WTC11 (cell line): ENCODE results near the gene RAMACL. TPM values are rescaled to one million over a fixed set of nuclear protein-coding genes. Genes with fewer than 3 reads are reported as not detected.
A peak's percentile ranks its signal among the peaks of the same experiment; 100 is the strongest.

ENCODE experiments used
- ATAC-seq: fragments of 200-7000 bp; cut with Tn5 transposase; 2 replicates; pipeline ENCODE4 v1.10.0; 2021; ENCODE audit warnings: mild to moderate bottlenecking, moderate library complexity
- CTCF ChIA-PET: fragments of 300-600 bp; sonication (Branson Sonifier 250); formaldehyde crosslinking; loops from one replicate; lab custom pipeline; 2021; ENCODE audit warnings: antibody characterized with exemption; lab: Charles Lee
- POLR2A ChIA-PET: fragments of 350-600 bp; sonication (Branson Sonifier 250); formaldehyde crosslinking; loops from one replicate; lab custom pipeline; 2021; ENCODE audit warnings: antibody characterized with exemption; lab: Charles Lee
- DNase-seq: peaks from one replicate; pipeline ENCODE4 v3.0.0; 2021; ENCODE audit warnings: low spot score
- H3K27ac Mint-ChIP-seq: 2 replicates; pipeline ENCODE4 v1.8.0; 2021; ENCODE audit warnings: mixed read lengths
- H3K27me3 Mint-ChIP-seq: 2 replicates; pipeline ENCODE4 v1.8.0; 2021; ENCODE audit warnings: low read depth, mild to moderate bottlenecking, moderate library complexity, mixed read lengths
- H3K36me3 Mint-ChIP-seq: 2 replicates; pipeline ENCODE4 v1.8.0; 2021; ENCODE audit warnings: mixed read lengths
- H3K4me1 Mint-ChIP-seq: 2 replicates; pipeline ENCODE4 v1.8.0; 2022; ENCODE audit warnings: mixed read lengths
- H3K4me3 Mint-ChIP-seq: 2 replicates; pipeline ENCODE4 v1.8.0; 2021; ENCODE audit warnings: mild to moderate bottlenecking, moderate library complexity, mixed read lengths
- H3K9me3 Mint-ChIP-seq: 2 replicates; pipeline ENCODE4 v1.8.0; 2021; ENCODE audit warnings: mixed read lengths
- EMX1 ChIP-seq: fragments of 250-450 bp; sonication (Bioruptor Pico); IDR thresholded peaks from 2 replicates; pipeline ENCODE4 v1.8.0; 2021; ENCODE audit warnings: mild to moderate bottlenecking
- FOXP1 ChIP-seq: sonication (generic); formaldehyde crosslinking; IDR thresholded peaks from 2 replicates; pipeline ENCODE4 v1.8.0; 2022; ENCODE audit warnings: missing genetic modification reagents, mild to moderate bottlenecking, moderate library complexity, borderline replicate concordance
- GRHL2 ChIP-seq: fragments of 250-450 bp; sonication (Bioruptor Pico); IDR thresholded peaks from 2 replicates; pipeline ENCODE4 v1.8.0; 2022; ENCODE audit warnings: mild to moderate bottlenecking, moderate library complexity; ENCODE audit not compliant: insufficient replicate concordance, severe bottlenecking
- GTF2I ChIP-seq: fragments of 250-450 bp; sonication (Bioruptor Pico); conservative IDR thresholded peaks from 2 replicates; pipeline ENCODE4 v1.4.0; 2021; ENCODE audit warnings: mild to moderate bottlenecking
- JAZF1 ChIP-seq: fragments of 250-450 bp; sonication (Bioruptor Pico); IDR thresholded peaks from 2 replicates; pipeline ENCODE4 v1.9.0; 2021; ENCODE audit warnings: moderate library complexity, mild to moderate bottlenecking, inconsistent platforms
- JUN ChIP-seq: sonication (generic); formaldehyde crosslinking; IDR thresholded peaks from 2 replicates; pipeline ENCODE4 v1.8.0; 2023; ENCODE audit warnings: mild to moderate bottlenecking, missing genetic modification reagents
- NFE2L1 ChIP-seq: sonication (generic); formaldehyde crosslinking; IDR thresholded peaks from 2 replicates; pipeline ENCODE4 v1.8.1; 2023; ENCODE audit warnings: missing genetic modification reagents
- NFYB ChIP-seq: sonication (generic); formaldehyde crosslinking; conservative IDR thresholded peaks from 2 replicates; pipeline ENCODE4 v1.8.0; 2022; ENCODE audit warnings: low read depth, missing genetic modification reagents
- TEAD1 ChIP-seq: sonication (generic); formaldehyde crosslinking; IDR thresholded peaks from 2 replicates; pipeline ENCODE4 v1.8.0; 2022; ENCODE audit warnings: mild to moderate bottlenecking, missing genetic modification reagents
- TEAD4 ChIP-seq: sonication (generic); formaldehyde crosslinking; IDR thresholded peaks from 2 replicates; pipeline ENCODE4 v1.8.0; 2022; ENCODE audit warnings: mild to moderate bottlenecking, missing genetic modification reagents
- ZNF396 ChIP-seq: fragments of 250-450 bp; sonication (Bioruptor Pico); IDR thresholded peaks from 2 replicates; pipeline ENCODE4 v1.8.0; 2021; ENCODE audit warnings: mild to moderate bottlenecking, moderate library complexity, borderline replicate concordance
- ZNF671 ChIP-seq: fragments of 250-450 bp; sonication (Bioruptor Pico); IDR thresholded peaks from 2 replicates; pipeline ENCODE4 v1.8.0; 2021; ENCODE audit warnings: mild to moderate bottlenecking
- total RNA-seq: library from RNA; stranded (reverse); gene quantifications from 3 replicates; pipeline ENCODE4 v1.2.3, GENCODE V29; 2021
- TF ChIP-seq, protein P1 (sequence below): sonication (generic); formaldehyde crosslinking; IDR thresholded peaks from 2 replicates; pipeline ENCODE4 v1.8.0; 2022; ENCODE audit warnings: mild to moderate bottlenecking, missing genetic modification reagents
- TF ChIP-seq, protein P2 (sequence below): sonication (generic); formaldehyde crosslinking; IDR thresholded peaks from 2 replicates; pipeline ENCODE4 v1.8.1; 2023; ENCODE audit warnings: mild to moderate bottlenecking, missing genetic modification reagents
- TF ChIP-seq, protein P3 (sequence below): fragments of 250-450 bp; sonication (Bioruptor Pico); conservative IDR thresholded peaks from 2 replicates; pipeline ENCODE4 v1.9.0; 2021; ENCODE audit warnings: mild to moderate bottlenecking
- TF ChIP-seq, protein P4 (sequence below): sonication (generic); formaldehyde crosslinking; IDR thresholded peaks from 2 replicates; pipeline ENCODE4 v1.8.0; 2023; ENCODE audit warnings: mild to moderate bottlenecking, missing genetic modification reagents
- TF ChIP-seq, protein P5 (sequence below): fragments of 200-600 bp; IDR thresholded peaks from 2 replicates; pipeline ENCODE4 v1.8.0; 2022; ENCODE audit warnings: antibody characterized with exemption

Gene RAMACL
- total RNA-seq, 1 experiment from 2014 or later, result 0.79 TPM

DNA sequence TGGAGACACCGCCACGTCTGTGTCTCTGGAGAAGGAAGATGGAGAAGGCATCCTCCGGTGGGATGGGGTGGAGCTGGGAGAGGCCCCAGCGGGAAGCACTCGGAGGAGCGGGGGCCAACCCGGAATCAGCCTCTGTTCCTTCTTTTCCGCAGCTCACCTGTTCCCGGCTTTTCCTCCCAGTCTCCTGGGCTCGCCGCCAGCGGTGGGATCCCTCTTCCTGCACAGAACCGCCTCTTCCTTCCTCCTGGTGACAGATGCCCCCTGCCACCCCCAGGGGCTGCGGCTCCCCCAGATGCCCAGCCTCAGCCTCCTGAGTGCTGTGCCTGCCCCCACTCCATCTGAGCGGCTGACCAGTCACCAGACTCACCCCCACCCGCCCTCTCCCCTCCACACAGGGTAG, 23.3 kb downstream of the RAMACL start:
- ATAC-seq (no peak), DNase-seq (no peak)
- Mint-ChIP-seq H3K27ac (0 out of 2 replicates have a peak overlapping the region, but pooled peaks have one; percentile 26), H3K4me3 (no peak overlapping the region), H3K27me3 (no peaks in the 10 kb centered on the region), H3K9me3 (peaks cover 5% of the 10 kb centered on the region), H3K36me3 (no peaks in the 10 kb centered on the region), H3K4me1 (peaks cover 36% of the 10 kb centered on the region)
- POLR2A ChIA-PET, result no interaction called here
- TF ChIP-seq JAZF1 (CRISPR knock-in tag) (no peak), EMX1 (CRISPR knock-in tag) (no peak), JUN (no peak), GTF2I (no peak), TEAD1 (CRISPR knock-in tag) (no peak), TEAD4 (CRISPR knock-in tag) (no peak), ZNF396 (CRISPR knock-in tag) (no peak), ZNF671 (CRISPR knock-in tag) (no peak), NFYB (CRISPR knock-in tag) (no peak), NFE2L1 (CRISPR knock-in tag) (no peak), FOXP1 (CRISPR knock-in tag) (no peak), GRHL2 (no peak)
- TF ChIP-seq, protein P1, sequence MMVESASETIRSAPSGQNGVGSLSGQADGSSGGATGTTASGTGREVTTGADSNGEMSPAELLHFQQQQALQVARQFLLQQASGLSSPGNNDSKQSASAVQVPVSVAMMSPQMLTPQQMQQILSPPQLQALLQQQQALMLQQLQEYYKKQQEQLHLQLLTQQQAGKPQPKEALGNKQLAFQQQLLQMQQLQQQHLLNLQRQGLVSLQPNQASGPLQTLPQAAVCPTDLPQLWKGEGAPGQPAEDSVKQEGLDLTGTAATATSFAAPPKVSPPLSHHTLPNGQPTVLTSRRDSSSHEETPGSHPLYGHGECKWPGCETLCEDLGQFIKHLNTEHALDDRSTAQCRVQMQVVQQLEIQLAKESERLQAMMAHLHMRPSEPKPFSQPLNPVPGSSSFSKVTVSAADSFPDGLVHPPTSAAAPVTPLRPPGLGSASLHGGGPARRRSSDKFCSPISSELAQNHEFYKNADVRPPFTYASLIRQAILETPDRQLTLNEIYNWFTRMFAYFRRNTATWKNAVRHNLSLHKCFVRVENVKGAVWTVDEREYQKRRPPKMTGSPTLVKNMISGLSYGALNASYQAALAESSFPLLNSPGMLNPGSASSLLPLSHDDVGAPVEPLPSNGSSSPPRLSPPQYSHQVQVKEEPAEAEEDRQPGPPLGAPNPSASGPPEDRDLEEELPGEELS (CRISPR knock-in tag), result no peak
- TF ChIP-seq, protein P2, sequence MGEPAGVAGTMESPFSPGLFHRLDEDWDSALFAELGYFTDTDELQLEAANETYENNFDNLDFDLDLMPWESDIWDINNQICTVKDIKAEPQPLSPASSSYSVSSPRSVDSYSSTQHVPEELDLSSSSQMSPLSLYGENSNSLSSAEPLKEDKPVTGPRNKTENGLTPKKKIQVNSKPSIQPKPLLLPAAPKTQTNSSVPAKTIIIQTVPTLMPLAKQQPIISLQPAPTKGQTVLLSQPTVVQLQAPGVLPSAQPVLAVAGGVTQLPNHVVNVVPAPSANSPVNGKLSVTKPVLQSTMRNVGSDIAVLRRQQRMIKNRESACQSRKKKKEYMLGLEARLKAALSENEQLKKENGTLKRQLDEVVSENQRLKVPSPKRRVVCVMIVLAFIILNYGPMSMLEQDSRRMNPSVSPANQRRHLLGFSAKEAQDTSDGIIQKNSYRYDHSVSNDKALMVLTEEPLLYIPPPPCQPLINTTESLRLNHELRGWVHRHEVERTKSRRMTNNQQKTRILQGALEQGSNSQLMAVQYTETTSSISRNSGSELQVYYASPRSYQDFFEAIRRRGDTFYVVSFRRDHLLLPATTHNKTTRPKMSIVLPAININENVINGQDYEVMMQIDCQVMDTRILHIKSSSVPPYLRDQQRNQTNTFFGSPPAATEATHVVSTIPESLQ (CRISPR knock-in tag), result no peak
- TF ChIP-seq, protein P3, sequence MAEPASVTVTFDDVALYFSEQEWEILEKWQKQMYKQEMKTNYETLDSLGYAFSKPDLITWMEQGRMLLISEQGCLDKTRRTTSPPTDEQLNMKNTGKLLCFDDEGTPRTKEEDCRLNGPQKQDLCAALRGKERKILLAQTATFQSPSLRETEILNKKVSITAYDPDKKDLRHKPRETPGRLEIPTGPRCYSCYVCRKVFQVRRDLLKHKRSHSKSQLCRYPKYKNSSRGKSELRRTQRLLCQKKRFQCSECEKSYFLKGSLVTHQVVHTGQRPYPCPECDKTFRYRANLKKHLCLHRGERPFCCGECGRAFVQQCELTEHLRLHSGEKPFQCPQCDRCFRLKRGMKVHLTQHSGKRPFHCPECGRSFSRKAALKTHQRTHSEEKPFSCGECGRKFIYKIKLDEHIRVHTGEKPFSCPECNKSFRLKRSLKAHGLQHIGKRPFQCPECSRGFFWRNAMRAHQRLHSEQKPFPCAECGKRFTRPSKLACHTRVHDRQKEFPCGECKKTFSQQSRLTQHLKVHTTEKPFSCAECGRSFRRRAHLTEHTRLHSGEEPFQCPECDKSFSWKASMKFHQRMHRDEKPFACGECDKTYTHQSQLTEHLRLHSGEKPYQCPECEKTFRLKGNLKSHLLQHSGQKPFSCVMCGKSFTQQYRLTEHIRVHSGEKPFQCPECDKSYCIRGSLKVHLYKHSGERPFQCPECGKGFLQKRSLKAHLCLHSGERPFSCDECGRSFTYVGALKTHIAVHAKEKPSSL (CRISPR knock-in tag), result no peak
- TF ChIP-seq, protein P4, sequence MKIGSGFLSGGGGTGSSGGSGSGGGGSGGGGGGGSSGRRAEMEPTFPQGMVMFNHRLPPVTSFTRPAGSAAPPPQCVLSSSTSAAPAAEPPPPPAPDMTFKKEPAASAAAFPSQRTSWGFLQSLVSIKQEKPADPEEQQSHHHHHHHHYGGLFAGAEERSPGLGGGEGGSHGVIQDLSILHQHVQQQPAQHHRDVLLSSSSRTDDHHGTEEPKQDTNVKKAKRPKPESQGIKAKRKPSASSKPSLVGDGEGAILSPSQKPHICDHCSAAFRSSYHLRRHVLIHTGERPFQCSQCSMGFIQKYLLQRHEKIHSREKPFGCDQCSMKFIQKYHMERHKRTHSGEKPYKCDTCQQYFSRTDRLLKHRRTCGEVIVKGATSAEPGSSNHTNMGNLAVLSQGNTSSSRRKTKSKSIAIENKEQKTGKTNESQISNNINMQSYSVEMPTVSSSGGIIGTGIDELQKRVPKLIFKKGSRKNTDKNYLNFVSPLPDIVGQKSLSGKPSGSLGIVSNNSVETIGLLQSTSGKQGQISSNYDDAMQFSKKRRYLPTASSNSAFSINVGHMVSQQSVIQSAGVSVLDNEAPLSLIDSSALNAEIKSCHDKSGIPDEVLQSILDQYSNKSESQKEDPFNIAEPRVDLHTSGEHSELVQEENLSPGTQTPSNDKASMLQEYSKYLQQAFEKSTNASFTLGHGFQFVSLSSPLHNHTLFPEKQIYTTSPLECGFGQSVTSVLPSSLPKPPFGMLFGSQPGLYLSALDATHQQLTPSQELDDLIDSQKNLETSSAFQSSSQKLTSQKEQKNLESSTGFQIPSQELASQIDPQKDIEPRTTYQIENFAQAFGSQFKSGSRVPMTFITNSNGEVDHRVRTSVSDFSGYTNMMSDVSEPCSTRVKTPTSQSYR, result no peak
- TF ChIP-seq, protein P5, sequence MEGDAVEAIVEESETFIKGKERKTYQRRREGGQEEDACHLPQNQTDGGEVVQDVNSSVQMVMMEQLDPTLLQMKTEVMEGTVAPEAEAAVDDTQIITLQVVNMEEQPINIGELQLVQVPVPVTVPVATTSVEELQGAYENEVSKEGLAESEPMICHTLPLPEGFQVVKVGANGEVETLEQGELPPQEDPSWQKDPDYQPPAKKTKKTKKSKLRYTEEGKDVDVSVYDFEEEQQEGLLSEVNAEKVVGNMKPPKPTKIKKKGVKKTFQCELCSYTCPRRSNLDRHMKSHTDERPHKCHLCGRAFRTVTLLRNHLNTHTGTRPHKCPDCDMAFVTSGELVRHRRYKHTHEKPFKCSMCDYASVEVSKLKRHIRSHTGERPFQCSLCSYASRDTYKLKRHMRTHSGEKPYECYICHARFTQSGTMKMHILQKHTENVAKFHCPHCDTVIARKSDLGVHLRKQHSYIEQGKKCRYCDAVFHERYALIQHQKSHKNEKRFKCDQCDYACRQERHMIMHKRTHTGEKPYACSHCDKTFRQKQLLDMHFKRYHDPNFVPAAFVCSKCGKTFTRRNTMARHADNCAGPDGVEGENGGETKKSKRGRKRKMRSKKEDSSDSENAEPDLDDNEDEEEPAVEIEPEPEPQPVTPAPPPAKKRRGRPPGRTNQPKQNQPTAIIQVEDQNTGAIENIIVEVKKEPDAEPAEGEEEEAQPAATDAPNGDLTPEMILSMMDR, result no peak
- CTCF ChIA-PET, result no interaction called here
